Epidermal melanocyte (primary cell): ENCODE data around the gene CITED4.
A peak's percentile ranks its signal among the peaks of the same experiment; 100 is the strongest.

Experiments
- DNase-seq: peaks from one replicate; pipeline ENCODE4 v3.0.0; 2011; ENCODE audit warnings: low spot score; ENCODE audit not compliant: insufficient read length

The CITED4 gene

GRCh38 chr1:40886318-40887011, 24.3 kb upstream of the CITED4 start:
- no peak for DNase-seq

- no peak for DNase-seq
Measured at GRCh38 chr1:40884055-40884795, 22.1 kb upstream of the CITED4 start.

GRCh38 chr1:40880813-40881549, 18.8 kb upstream of the CITED4 start:
- no peak for DNase-seq

GRCh38 chr1:40879482-40880175, 17.5 kb upstream of the CITED4 start:
- no peak for DNase-seq

- no peak for DNase-seq
Measured at GRCh38 chr1:40878906-40879305, 16.7 kb upstream of the CITED4 start.

- DNase-seq, result peak; percentile 50
Measured at GRCh38 chr1:40877698-40878097, 15.5 kb upstream of the CITED4 start.

- no peak for DNase-seq
Measured at GRCh38 chr1:40876891-40877290, 14.7 kb upstream of the CITED4 start.

GRCh38 chr1:40876436-40876761, 14.2 kb upstream of the CITED4 start:
- DNase-seq, result no peak

- no peak for DNase-seq
Measured at GRCh38 chr1:40873863-40874472, 11.8 kb upstream of the CITED4 start.

GRCh38 chr1:40872276-40872675, 10.1 kb upstream of the CITED4 start:
- no peak for DNase-seq

- DNase-seq, result no peak
Measured at GRCh38 chr1:40870135-40870728, 8.1 kb upstream of the CITED4 start.

GRCh38 chr1:40868051-40868723, 6.0 kb upstream of the CITED4 start:
- DNase-seq, result no peak

- no peak for DNase-seq
Measured at GRCh38 chr1:40861224-40862003, 749 bp downstream of the CITED4 start.

GRCh38 chr1:40860706-40861223, 1.4 kb downstream of the CITED4 start:
- no peak for DNase-seq

GRCh38 chr1:40858856-40859416, 3.2 kb downstream of the CITED4 start:
- DNase-seq, result no peak

- no peak for DNase-seq
Measured at GRCh38 chr1:40857737-40858136, 4.4 kb downstream of the CITED4 start.

GRCh38 chr1:40856656-40857302, 5.4 kb downstream of the CITED4 start:
- no peak for DNase-seq

- DNase-seq, result no peak
Measured at GRCh38 chr1:40856116-40856515, 6.0 kb downstream of the CITED4 start.

- no peak for DNase-seq
Measured at GRCh38 chr1:40855513-40855912, 6.7 kb downstream of the CITED4 start.
